Activated T-helper 9 cell treated with anti-CD3 and anti-CD28 coated beads, Interleukin-2, amount 50 U/mL, for 16 hours (primary cell): Measurements from ENCODE around the gene CNPY1.

Experiments used
- DNase-seq: peaks from one replicate; pipeline ENCODE4 v3.0.0-alpha.2; 2020; ENCODE audit warnings: low read depth

CNPY1 gene

GRCh38 chr7:155558961-155559360 is 12.6 kb upstream of the CNPY1 start:
- no peak for DNase-seq

- DNase-seq, result no peak
Measured at GRCh38 chr7:155558351-155558750, 12.0 kb upstream of the CNPY1 start.

GRCh38 chr7:155557778-155558177 is 11.4 kb upstream of the CNPY1 start:
- no peak for DNase-seq

GRCh38 chr7:155556763-155557162 is 10.4 kb upstream of the CNPY1 start:
- no peak for DNase-seq

GRCh38 chr7:155555116-155555695 is 8.8 kb upstream of the CNPY1 start:
- DNase-seq, result no peak

GRCh38 chr7:155553871-155554270 is 7.5 kb upstream of the CNPY1 start:
- no peak for DNase-seq

- no peak for DNase-seq
Measured at GRCh38 chr7:155551785-155552611, 5.6 kb upstream of the CNPY1 start.

- DNase-seq, result no peak
Measured at GRCh38 chr7:155550916-155551315, 4.6 kb upstream of the CNPY1 start.

GRCh38 chr7:155549226-155549625 is 2.9 kb upstream of the CNPY1 start:
- DNase-seq, result no peak

GRCh38 chr7:155547161-155547791 is 917 bp upstream of the CNPY1 start:
- no peak for DNase-seq

GRCh38 chr7:155545348-155545747 is 1.0 kb downstream of the CNPY1 start:
- no peak for DNase-seq

- DNase-seq, result no peak
Measured at GRCh38 chr7:155544485-155544884, 1.9 kb downstream of the CNPY1 start.

GRCh38 chr7:155543926-155544325 is 2.4 kb downstream of the CNPY1 start:
- no peak for DNase-seq

- no peak for DNase-seq
Measured at GRCh38 chr7:155543011-155543876, 3.1 kb downstream of the CNPY1 start.

- DNase-seq, result no peak
Measured at GRCh38 chr7:155541986-155542675, 4.2 kb downstream of the CNPY1 start.

- no peak for DNase-seq
Measured at GRCh38 chr7:155540553-155540952, 5.8 kb downstream of the CNPY1 start.

GRCh38 chr7:155538293-155538692 is 8.1 kb downstream of the CNPY1 start:
- no peak for DNase-seq

- no peak for DNase-seq
Measured at GRCh38 chr7:155536451-155536850, 9.9 kb downstream of the CNPY1 start.

- no peak for DNase-seq
Measured at GRCh38 chr7:155534691-155535090, 11.7 kb downstream of the CNPY1 start.

- DNase-seq, result no peak
Measured at GRCh38 chr7:155533827-155534690, 12.3 kb downstream of the CNPY1 start.
